ENCODE data around the gene ZFYVE1. TPM values are rescaled to one million over a fixed set of nuclear protein-coding genes. Genes with fewer than 3 reads are reported as not detected.

Gene ZFYVE1
- total RNA-seq, 3 donors from 2014 or later = 18.7 to 22.2 (median 22.1) TPM

DNA sequence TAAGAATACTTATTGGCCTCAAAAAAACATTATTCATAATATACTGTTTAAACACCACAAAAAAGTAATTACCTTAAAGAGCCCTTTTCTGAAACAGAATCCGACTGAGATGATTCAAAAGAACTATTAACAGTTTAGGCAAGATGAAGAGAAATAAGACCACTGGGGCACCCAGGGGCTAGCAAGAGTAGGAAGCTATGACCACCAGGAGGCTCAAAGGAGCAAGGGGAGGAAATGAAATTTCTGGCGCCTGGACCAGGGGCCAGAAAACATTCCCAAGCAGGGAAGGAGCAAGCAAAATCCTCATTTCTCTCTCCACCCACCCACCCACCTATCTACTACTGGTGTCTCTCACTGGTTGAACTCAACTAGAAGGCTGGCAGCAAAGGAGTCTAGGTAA is 106.9 kb downstream of the ZFYVE1 start:
- intact Hi-C loops (cut with DNase I; ENCODE audit: low total_unique reads) = no loop called here
- Histone ChIP-seq H3K36me3 (no peaks in the 10 kb centered on the region), H3K27me3 (no peaks in the 10 kb centered on the region), H3K4me3 (no peak overlapping the region), H3K27ac (no peak overlapping the region), H3K9me3 (no peaks in the 10 kb centered on the region), H3K4me1 (no peaks in the 10 kb centered on the region)
- no peak for DNase-seq (ENCODE audit: low spot score in 2 of 2)
- TF ChIP-seq, protein P1, sequence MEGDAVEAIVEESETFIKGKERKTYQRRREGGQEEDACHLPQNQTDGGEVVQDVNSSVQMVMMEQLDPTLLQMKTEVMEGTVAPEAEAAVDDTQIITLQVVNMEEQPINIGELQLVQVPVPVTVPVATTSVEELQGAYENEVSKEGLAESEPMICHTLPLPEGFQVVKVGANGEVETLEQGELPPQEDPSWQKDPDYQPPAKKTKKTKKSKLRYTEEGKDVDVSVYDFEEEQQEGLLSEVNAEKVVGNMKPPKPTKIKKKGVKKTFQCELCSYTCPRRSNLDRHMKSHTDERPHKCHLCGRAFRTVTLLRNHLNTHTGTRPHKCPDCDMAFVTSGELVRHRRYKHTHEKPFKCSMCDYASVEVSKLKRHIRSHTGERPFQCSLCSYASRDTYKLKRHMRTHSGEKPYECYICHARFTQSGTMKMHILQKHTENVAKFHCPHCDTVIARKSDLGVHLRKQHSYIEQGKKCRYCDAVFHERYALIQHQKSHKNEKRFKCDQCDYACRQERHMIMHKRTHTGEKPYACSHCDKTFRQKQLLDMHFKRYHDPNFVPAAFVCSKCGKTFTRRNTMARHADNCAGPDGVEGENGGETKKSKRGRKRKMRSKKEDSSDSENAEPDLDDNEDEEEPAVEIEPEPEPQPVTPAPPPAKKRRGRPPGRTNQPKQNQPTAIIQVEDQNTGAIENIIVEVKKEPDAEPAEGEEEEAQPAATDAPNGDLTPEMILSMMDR (IDR thresholded peaks at IDR 0.05) = no peak
- TF ChIP-seq POLR2A (IDR thresholded peaks at IDR 0.05) = no peak

Other genes with a start within 250 kb of the ZFYVE1 start
- 1 to 10 TPM in 2 of 3 donors, under 1 TPM in 1; 0.32 to 2.8 (median 1.3) TPM for gene DPF3, start 133.0 kb downstream of the ZFYVE1 start, total RNA-seq
- gene DCAF4, start 100.6 kb downstream of the ZFYVE1 start, total RNA-seq = 10 to 100 TPM; 19.8 to 49.5 (median 36.1) TPM
- 10 to 100 TPM; 69.9 to 90.6 (median 76.4) TPM for gene RBM25, start 31.4 kb upstream of the ZFYVE1 start, total RNA-seq
- 10 to 100 TPM; 45.6 to 64.5 (median 63.2) TPM for gene PSEN1, start 109.4 kb upstream of the ZFYVE1 start, total RNA-seq
- 10 to 100 TPM; 19.7 to 29.9 (median 23.8) TPM for gene PAPLN, start 210.4 kb upstream of the ZFYVE1 start, total RNA-seq

Measured in breast epithelium (tissue), 4 donors.